Skin epidermis (tissue), 12 donors: Measurements from ENCODE around the gene TCF7L2.

Experiments
- H3K27ac ChIP-seq, 21 experiments: fragments of 200-600 bp; sonication (generic) in 11 of 21; one replicate each; pipeline ENCODE4 v1.5.0; 2020; ENCODE audit warnings: mild to moderate bottlenecking in 3 of 21, inconsistent platforms in 2 of 21, moderate library complexity in 2 of 21
- H3K4me3 ChIP-seq, 7 experiments: fragments of 200-600 bp; sonication (generic) in 2 of 7; one replicate each; pipeline ENCODE4 v1.5.0; 2020; ENCODE audit warnings: inconsistent platforms in 2 of 7, mild to moderate bottlenecking in 2 of 7, moderate library complexity in 1 of 7

TCF7L2 gene

GRCh38 chr10:113124724-113125123, 174.7 kb downstream of the TCF7L2 start:
- Histone ChIP-seq H3K27ac (peak overlapping the region in 1 of 21 experiments; percentile 24), H3K4me3 (no peak overlapping the region)

GRCh38 chr10:113125612-113126011, 175.6 kb downstream of the TCF7L2 start:
- H3K4me3 ChIP-seq, result no peak overlapping the region
- H3K27ac ChIP-seq, result peak overlapping the region in 1 of 21 experiments; percentile 47

- peak overlapping the region in 4 of 7 experiments; percentile 17 to 31 (median 24) for H3K4me3 ChIP-seq
These were observed 176.5 kb downstream of the TCF7L2 start for GRCh38 chr10:113126229-113127201.

DNA sequence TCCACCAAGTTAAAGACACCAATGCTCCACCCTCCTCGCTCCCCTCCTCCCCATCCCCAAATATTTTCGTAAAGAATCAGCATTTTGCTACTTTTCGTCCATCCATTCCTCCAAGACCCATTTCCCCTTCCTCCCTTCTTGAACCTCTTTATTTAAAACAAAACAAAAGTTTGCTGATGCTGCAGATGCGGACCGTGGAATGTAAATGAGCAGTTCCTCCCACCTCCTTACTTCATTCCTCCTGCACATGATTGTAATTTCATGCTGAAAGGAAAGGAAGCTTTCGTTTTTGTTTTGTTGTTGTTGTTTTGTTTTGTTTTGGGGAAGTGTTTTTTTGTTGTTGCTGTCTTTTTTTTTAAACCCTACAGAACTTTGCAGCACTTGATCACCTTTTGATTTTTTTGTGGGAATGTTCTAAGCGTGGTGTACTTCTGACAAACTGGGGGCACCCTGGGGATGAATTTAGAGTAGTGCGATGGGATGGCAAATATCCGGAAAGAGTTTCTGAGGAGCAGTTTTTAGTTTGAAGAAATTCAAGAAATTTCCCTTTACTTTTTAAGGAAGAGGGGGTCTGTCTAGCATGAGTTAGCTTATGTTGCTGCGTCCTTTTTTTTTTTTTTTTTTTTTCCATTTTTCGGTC, 177.3 kb downstream of the TCF7L2 start:
- Histone ChIP-seq H3K27ac (peak overlapping the region in 8 of 21 experiments; percentile 1 to 78 (median 61)), H3K4me3 (peak overlapping the region in 1 of 7 experiments; percentile 28)

More at GRCh38 chr10:113126229-113127201, 176.5 kb downstream of the TCF7L2 start:
- H3K27ac ChIP-seq, result peak overlapping the region in 7 of 21 experiments; percentile 1 to 72 (median 55)

DNA sequence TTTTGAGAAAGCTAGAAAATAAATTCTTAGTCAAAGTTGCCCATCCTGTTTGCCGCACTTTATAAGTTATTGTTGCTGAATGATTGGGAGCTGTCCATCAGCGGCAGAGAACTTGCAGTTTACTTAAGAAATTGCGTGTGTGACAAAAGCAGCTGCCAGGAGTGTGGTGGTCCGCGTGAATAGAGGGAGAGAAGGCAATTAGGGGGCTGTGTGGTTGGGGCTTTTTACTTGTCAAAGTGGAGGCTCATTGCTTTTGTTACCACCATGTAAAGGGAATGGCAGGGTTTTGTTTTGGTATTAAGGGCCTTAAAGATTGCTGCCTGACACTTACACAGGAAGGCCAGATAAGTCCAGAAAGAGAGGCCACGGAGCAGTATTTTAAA, 177.8 kb downstream of the TCF7L2 start:
- no peak overlapping the region for H3K4me3 ChIP-seq
- peak overlapping the region in 15 of 21 experiments; percentile 1 to 78 (median 61) for H3K27ac ChIP-seq

- H3K27ac ChIP-seq, result peak overlapping the region in 16 of 21 experiments; percentile 1 to 78 (median 60)
These were observed 178.5 kb downstream of the TCF7L2 start for GRCh38 chr10:113128450-113129070.

GRCh38 chr10:113129117-113129516, 179.1 kb downstream of the TCF7L2 start:
- H3K27ac ChIP-seq, result peak overlapping the region in 13 of 21 experiments; percentile 4 to 78 (median 61)
- peak overlapping the region in 1 of 7 experiments; percentile 22 for H3K4me3 ChIP-seq

More at GRCh38 chr10:113128450-113129070, 178.5 kb downstream of the TCF7L2 start:
- peak overlapping the region in 1 of 7 experiments; percentile 22 for H3K4me3 ChIP-seq

- Histone ChIP-seq H3K4me3 (peak overlapping the region in 1 of 7 experiments; percentile 22), H3K27ac (peak overlapping the region in 12 of 21 experiments; percentile 10 to 78 (median 61))
These were observed 180.1 kb downstream of the TCF7L2 start for GRCh38 chr10:113130014-113130641.

- H3K4me3 ChIP-seq, result no peak overlapping the region
- peak overlapping the region in 7 of 21 experiments; percentile 1 to 78 (median 38) for H3K27ac ChIP-seq
These were observed 181.7 kb downstream of the TCF7L2 start for GRCh38 chr10:113131613-113132261.

DNA sequence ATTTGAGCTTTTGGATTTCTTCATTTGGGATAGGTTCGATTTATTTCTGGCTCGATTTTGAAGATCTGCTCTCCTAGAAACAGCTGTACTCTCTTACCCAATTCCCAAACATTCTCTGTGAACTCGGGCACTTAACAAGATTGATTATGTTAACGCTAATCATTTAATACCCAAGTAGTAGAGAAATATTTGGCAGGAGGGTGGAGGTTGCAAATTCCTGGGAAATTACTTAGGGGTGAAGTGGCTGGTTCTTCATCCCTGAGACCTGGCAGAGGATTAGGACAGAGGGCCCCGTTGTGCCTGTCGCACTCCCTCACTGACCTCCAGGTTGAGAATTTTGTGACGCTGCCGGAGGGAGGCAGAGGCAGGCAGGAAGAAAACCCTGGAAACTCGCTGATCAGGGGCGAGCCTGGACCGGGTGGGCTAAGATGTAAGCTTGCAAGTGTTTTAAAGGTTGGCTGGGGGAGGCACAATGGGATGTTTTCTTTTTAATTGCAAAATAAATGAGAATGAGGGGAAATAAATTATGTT, 182.6 kb downstream of the TCF7L2 start:
- H3K27ac ChIP-seq, result peak overlapping the region in 4 of 21 experiments; percentile 13 to 47 (median 27)
- no peak overlapping the region for H3K4me3 ChIP-seq

GRCh38 chr10:113133497-113134115, 183.6 kb downstream of the TCF7L2 start:
- H3K4me3 ChIP-seq, result no peak overlapping the region
- peak overlapping the region in 3 of 21 experiments; percentile 13 to 47 (median 38) for H3K27ac ChIP-seq

DNA sequence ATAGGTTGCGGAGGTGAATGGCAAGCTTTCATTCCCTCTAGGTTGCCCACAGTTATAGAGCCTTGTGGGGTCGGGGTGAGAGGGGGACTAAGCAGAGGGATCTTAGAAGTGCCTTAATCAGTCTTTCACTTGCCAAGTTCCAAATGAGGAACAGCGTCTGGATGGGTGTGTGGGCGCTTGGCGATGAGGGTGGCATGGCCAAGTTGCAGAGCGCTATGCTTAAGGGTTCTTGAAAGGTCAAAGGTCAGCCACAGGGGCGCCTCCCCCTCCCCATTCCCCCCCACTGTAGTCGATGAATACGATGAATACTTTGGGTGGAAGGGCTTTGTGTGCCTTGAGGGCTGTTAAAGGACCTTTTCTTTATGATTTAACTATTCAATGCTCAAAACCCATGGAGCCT, 185.0 kb downstream of the TCF7L2 start:
- Histone ChIP-seq H3K4me3 (no peak overlapping the region), H3K27ac (peak overlapping the region in 1 of 21 experiments; percentile 11)

DNA sequence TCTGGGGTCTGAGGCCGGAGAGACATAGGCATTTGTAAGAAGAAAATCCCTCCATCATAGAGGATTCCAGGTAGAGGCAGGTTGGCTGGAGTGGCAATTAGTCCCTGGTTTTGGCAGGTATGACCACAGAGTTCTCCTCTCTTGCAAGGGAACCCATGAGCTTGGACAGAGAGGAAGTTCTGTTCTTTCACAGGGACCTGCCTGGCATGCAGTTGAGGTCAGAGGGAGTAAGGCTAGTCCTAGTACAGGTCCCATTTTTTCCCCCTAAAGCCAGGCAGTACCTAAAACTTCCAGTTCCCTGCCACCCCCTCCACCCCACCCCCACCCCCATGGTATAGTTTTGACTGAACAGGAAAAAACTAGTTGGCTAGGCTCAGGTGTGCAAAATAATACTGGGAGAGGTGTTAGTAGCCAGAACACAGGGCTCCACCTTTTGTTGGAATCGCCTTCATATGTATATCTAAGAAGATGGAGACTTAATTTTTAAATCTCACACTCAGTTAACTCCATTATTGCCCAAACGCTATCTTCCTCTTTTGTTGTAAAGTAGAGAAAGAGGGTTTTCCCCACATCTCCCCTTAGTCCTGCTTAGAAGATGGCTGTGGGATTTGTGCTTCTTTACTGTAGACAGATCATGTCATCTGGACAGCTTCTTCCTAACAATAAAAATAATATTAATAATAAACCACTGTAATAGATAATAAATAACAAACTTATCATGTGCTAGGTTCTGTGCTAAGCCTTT, 188.1 kb downstream of the TCF7L2 start:
- Histone ChIP-seq H3K27ac (no peak overlapping the region), H3K4me3 (no peak overlapping the region)

GRCh38 chr10:113138937-113139585, 189.0 kb downstream of the TCF7L2 start:
- Histone ChIP-seq H3K27ac (peak overlapping the region in 1 of 21 experiments; percentile 49), H3K4me3 (no peak overlapping the region)

DNA sequence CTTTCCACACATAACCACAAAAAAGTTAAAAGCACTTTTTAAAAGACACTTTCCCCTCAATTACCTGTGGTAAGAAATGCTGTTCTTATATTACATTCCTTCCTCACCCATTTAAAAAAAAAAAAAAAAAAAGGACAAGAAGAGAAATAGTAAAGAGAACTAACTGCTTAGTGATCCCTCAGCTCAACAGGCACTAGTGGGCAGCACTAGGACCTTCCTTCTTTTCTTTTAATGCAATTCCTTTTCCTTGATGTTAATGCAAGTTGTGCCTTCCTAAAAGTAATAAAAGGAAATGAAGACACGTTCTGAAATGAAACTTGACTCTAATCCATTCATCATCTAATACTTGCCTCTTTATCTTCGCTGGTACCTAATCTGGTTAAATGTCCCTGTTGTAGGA, 189.7 kb downstream of the TCF7L2 start:
- no peak overlapping the region for H3K27ac ChIP-seq
- H3K4me3 ChIP-seq, result no peak overlapping the region

DNA sequence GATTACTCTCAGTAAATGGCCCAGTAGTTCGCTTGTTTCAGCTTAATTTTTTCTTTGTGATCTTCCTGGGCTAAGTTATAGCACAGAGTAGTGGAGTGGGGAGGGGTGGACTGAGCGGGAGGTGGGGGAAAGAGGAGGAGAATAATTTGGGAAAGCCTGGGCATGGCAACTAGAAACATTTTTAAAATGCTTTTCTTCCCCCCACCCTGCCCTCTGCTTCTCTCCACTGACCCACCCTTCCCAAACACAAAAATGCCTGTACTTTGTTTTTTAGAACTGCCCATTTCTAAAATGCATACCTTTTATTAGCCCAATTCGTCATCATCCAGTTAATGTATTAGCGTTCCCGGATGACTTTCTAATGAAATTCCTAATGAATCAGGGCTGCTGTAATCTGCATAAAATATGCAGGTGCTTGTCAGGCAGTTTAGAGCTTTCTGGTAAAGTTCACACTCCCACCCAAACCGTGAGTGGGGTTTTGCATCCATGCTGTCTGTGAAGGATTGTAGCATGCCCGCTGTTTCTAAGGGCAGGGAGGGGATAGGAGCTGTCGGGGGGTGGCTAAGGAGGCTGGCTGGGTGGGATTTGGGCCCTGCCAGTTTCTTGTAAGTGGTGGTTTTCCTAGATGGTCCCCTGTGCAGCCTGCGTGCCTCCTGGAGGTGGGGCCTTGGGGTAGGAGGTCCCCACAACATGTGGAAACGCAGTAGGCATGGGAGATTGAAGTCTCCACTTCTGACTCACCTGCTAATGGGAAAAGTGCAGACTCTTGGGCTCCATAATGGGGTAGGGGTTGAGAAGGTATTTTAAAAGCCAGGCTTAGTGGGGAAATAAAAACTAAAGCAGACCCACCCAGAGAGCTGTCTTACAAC, 190.3 kb downstream of the TCF7L2 start:
- Histone ChIP-seq H3K4me3 (no peak overlapping the region), H3K27ac (no peak overlapping the region)
